Ecto neural progenitor cell (in vitro differentiated cells): Measurements from ENCODE around the gene SLC5A1.

Experiments used
- DNase-seq: peaks from one replicate; pipeline ENCODE4 v3.0.0-alpha.2; 2018; ENCODE audit warnings: low spot score

SLC5A1 gene

GRCh38 chr22:32052244-32052643 lies 9.2 kb downstream of the SLC5A1 start:
- no peak for DNase-seq

- DNase-seq, result no peak
Observed at GRCh38 chr22:32052936-32053791, 10.1 kb downstream of the SLC5A1 start.

GRCh38 chr22:32055069-32055468 lies 12.0 kb downstream of the SLC5A1 start:
- DNase-seq, result no peak

GRCh38 chr22:32058656-32059260 lies 15.7 kb downstream of the SLC5A1 start:
- DNase-seq, result no peak

GRCh38 chr22:32059426-32059825 lies 16.4 kb downstream of the SLC5A1 start:
- DNase-seq, result no peak

GRCh38 chr22:32063701-32064100 lies 20.6 kb downstream of the SLC5A1 start:
- no peak for DNase-seq

- no peak for DNase-seq
Observed at GRCh38 chr22:32066820-32067219, 23.8 kb downstream of the SLC5A1 start.

- no peak for DNase-seq
Observed at GRCh38 chr22:32067613-32068012, 24.6 kb downstream of the SLC5A1 start.

- no peak for DNase-seq
Observed at GRCh38 chr22:32069579-32070372, 26.7 kb downstream of the SLC5A1 start.

GRCh38 chr22:32073262-32073661 lies 30.2 kb downstream of the SLC5A1 start:
- no peak for DNase-seq

- no peak for DNase-seq
Observed at GRCh38 chr22:32073823-32074380, 30.8 kb downstream of the SLC5A1 start.

GRCh38 chr22:32075997-32076760 lies 33.1 kb downstream of the SLC5A1 start:
- DNase-seq, result no peak

GRCh38 chr22:32076761-32077084 lies 33.7 kb downstream of the SLC5A1 start:
- no peak for DNase-seq

GRCh38 chr22:32077151-32077550 lies 34.1 kb downstream of the SLC5A1 start:
- no peak for DNase-seq

GRCh38 chr22:32079130-32080089 lies 36.3 kb downstream of the SLC5A1 start:
- DNase-seq, result no peak

GRCh38 chr22:32080904-32081303 lies 37.8 kb downstream of the SLC5A1 start:
- DNase-seq, result no peak

GRCh38 chr22:32082331-32082730 lies 39.3 kb downstream of the SLC5A1 start:
- DNase-seq, result no peak

- no peak for DNase-seq
Observed at GRCh38 chr22:32083000-32083399, 39.9 kb downstream of the SLC5A1 start.

GRCh38 chr22:32083814-32084213 lies 40.8 kb downstream of the SLC5A1 start:
- no peak for DNase-seq

GRCh38 chr22:32088084-32088483 lies 45.0 kb downstream of the SLC5A1 start:
- DNase-seq, result no peak

- DNase-seq, result no peak
Observed at GRCh38 chr22:32097018-32097417, 54.0 kb downstream of the SLC5A1 start.
